GM20000 (cell line): Measurements from ENCODE around the gene DLK2.

Experiments used
- DNase-seq: peaks from one replicate; pipeline ENCODE4 v3.0.0; 2012; ENCODE audit warnings: low spot score
- TF ChIP-seq, protein P1 (sequence below): IDR thresholded peaks from 2 replicates; pipeline ENCODE4 v1.5.1; 2012; ENCODE audit warnings: mild to moderate bottlenecking, control low read depth; ENCODE audit errors: extremely low read depth, missing control alignments

The DLK2 gene

DNA sequence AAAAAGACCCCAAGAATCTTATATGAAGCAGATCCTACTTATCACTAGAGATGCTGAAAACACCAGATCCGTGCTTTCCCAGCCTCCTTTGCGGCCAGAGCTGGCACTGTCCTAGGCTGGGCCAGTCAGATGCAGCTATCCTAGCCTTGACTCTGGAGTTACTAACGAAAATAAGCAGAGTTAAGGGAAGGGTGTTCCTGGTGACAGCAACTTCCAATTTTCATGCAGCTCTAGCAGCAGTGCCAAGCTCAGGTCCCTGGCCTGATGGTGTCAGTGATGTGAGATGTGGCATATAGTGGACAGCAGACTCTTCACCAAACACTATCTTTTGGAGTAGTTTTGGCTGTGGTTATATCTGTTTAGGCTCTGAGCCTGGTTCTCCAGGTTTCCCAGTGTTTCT is 53.6 kb downstream of the DLK2 start:
- TF ChIP-seq, protein P1, sequence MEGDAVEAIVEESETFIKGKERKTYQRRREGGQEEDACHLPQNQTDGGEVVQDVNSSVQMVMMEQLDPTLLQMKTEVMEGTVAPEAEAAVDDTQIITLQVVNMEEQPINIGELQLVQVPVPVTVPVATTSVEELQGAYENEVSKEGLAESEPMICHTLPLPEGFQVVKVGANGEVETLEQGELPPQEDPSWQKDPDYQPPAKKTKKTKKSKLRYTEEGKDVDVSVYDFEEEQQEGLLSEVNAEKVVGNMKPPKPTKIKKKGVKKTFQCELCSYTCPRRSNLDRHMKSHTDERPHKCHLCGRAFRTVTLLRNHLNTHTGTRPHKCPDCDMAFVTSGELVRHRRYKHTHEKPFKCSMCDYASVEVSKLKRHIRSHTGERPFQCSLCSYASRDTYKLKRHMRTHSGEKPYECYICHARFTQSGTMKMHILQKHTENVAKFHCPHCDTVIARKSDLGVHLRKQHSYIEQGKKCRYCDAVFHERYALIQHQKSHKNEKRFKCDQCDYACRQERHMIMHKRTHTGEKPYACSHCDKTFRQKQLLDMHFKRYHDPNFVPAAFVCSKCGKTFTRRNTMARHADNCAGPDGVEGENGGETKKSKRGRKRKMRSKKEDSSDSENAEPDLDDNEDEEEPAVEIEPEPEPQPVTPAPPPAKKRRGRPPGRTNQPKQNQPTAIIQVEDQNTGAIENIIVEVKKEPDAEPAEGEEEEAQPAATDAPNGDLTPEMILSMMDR, result no peak
- no peak for DNase-seq
